Gastroesophageal sphincter (tissue), 4 donors: ENCODE measurements around the gene ALK. TPM values are rescaled to one million over a fixed set of nuclear protein-coding genes. Genes with fewer than 3 reads are reported as not detected.

ENCODE experiments used
- ATAC-seq: fragments of 150-250 bp; one replicate; pipeline ENCODE4 v1.9.1; 2016; ENCODE audit warnings: mild to moderate bottlenecking, moderate library complexity
- H3K27ac ChIP-seq, 4 donors: fragments of 200-600 bp; sonication (generic) in 3 of 4; 1 replicate in 3 of 4; 2 replicates in 1 of 4; pipeline ENCODE4 v1.5.1; 2016 to 2019
- H3K27me3 ChIP-seq: fragments of 200-600 bp; sonication (generic); one replicate; pipeline ENCODE4 v1.5.1; 2019
- H3K36me3 ChIP-seq, 2 donors: fragments of 200-600 bp; sonication (generic); one replicate each; pipeline ENCODE4 v1.5.1; 2019; ENCODE audit warnings: control low read depth in 1 of 2
- H3K4me1 ChIP-seq, 3 donors: fragments of 200-600 bp; sonication (generic); 1 replicate in 2 of 3; 2 replicates in 1 of 3; pipeline ENCODE4 v1.5.1; 2016 to 2019; ENCODE audit warnings: control low read depth in 2 of 3
- H3K4me3 ChIP-seq, 2 donors: fragments of 200-600 bp; sonication (generic); one replicate each; pipeline ENCODE4 v1.5.1; 2019; ENCODE audit warnings: mild to moderate bottlenecking in 1 of 2, moderate library complexity in 1 of 2
- H3K9me3 ChIP-seq, 3 donors: fragments of 200-600 bp; sonication (generic); one replicate each; pipeline ENCODE4 v1.5.1; 2017 to 2019; ENCODE audit warnings: control low read depth in 2 of 3
- CTCF ChIP-seq, 4 experiments: fragments of 200-600 bp in 2 of 4; fragments of 450-650 bp in 2 of 4; sonication (generic) in 1 of 4; IDR thresholded peaks; one replicate each; pipeline ENCODE4 v1.5.1; 2017 to 2019; ENCODE audit warnings: antibody characterized with exemption in 4 of 4, mild to moderate bottlenecking in 2 of 4, moderate library complexity in 2 of 4
- EP300 ChIP-seq: sonication (generic); formaldehyde crosslinking; IDR thresholded peaks from one replicate; pipeline ENCODE4 v1.6.1; 2017; ENCODE audit warnings: antibody characterized with exemption, mild to moderate bottlenecking
- POLR2A ChIP-seq, 2 donors: fragments of 450-650 bp; IDR thresholded peaks; one replicate each; pipeline ENCODE4 v1.6.1; 2017; ENCODE audit warnings: antibody characterized with exemption in 2 of 2, mild to moderate bottlenecking in 2 of 2, moderate library complexity in 1 of 2
- POLR2AphosphoS5 ChIP-seq: sonication (generic); formaldehyde crosslinking; IDR thresholded peaks from one replicate; pipeline ENCODE4 v1.6.1; 2017; ENCODE audit warnings: antibody characterized with exemption
- WGBS, 2 donors: methylation state at CpG; one replicate each; pipeline ENCODE4 v1.1.5; 2018; ENCODE audit warnings: low coverage in 1 of 2; 5-methylcytosine and 5-hydroxymethylcytosine counted together
- total RNA-seq, 4 donors: library from RNA; depleted of rRNA; stranded (reverse); fragments of >200 nt; gene quantifications; one replicate each; pipeline ENCODE4 v1.1.0, GENCODE V29; 2016

The ALK gene
- total RNA-seq, 4 donors from 2014 or later = 0.94 to 1.6 (median 1.1) TPM

DNA sequence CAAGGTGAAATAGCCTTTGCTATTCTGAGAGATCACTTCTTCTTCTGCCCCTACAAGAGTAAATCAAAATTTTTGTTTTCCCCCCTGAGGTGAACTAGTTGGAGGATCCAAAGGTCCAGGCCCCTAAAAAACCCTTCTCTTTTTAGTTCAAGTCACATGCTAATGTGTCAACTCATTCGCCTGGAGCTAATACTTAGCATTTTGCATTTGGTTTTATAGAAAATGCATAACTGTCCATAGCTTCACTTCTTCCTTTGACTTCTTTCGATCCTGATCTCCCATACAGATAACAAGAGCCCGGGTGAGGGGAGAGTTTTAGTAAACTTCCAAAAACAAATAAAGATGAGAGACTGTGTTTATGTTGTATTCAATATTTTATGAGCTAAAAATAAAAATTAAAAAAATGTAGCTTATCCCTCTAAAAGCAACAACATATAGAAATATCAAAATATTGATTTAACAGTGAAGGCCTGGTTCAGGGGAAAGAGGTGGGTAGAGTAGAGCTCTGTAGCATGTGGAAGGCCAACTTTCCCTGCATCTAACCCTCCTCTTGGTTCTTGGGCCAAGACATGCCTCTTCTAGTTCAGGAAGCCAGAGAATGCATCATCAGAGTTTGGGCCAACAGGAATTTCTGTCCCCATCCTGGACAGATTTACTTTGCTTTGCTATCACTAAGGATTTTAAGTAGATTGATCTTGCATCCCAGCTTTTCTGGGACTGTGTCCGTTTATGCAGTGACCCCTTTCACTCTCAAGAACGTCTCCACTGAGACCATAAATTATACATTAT lies 333.8 kb downstream of the ALK start:
- no peak for ATAC-seq
- Histone ChIP-seq H3K27ac (no peak overlapping the region), H3K27me3 (no peaks in the 10 kb centered on the region), H3K36me3 (no peaks in the 10 kb centered on the region), H3K9me3 (no peaks in the 10 kb centered on the region), H3K4me1 (no peaks in the 10 kb centered on the region), H3K4me3 (no peak overlapping the region)
- no peak for TF ChIP-seq POLR2A (IDR thresholded peaks at IDR 0.05)
- WGBS, 2 donors = 72 to 93% methylated on average over 3 to 4 of the region's 5 CpGs

DNA sequence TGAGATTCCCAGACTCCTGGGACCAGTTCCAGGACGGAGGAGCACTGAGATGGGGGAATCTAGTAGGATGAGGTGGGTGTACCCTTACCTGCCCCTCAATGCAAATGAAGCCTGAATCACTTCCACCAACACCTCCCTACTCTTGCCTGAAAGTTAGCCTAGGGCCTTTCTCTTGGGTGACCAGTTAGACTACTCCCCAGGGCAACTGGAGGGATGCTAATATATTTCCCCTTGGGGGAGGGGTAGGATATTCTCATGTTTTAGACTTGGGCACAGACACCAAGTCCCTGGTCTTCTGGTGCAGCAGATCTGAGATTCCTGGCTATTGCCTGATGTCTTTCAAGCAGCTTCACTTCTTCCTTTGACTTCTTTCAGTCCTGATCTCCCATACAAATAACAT lies 334.5 kb downstream of the ALK start:
- Histone ChIP-seq H3K4me3 (no peak overlapping the region), H3K27me3 (no peaks in the 10 kb centered on the region), H3K9me3 (no peaks in the 10 kb centered on the region), H3K27ac (no peak overlapping the region), H3K4me1 (no peaks in the 10 kb centered on the region), H3K36me3 (no peaks in the 10 kb centered on the region)
- no CpG with 5 or more reads among the region's 1 CpG for WGBS, 2 donors
- no peak for TF ChIP-seq CTCF (IDR thresholded peaks at IDR 0.05)
- no peak for TF ChIP-seq POLR2A (IDR thresholded peaks at IDR 0.05)
- TF ChIP-seq EP300 = no peak
- no peak for TF ChIP-seq POLR2AphosphoS5
- no peak for ATAC-seq

GRCh38 chr2:29583548-29584156 lies 337.7 kb downstream of the ALK start:
- Histone ChIP-seq H3K4me3 (no peak overlapping the region), H3K9me3 (no peaks in the 10 kb centered on the region), H3K4me1 (no peaks in the 10 kb centered on the region), H3K36me3 (no peaks in the 10 kb centered on the region), H3K27ac (no peak overlapping the region), H3K27me3 (no peaks in the 10 kb centered on the region)
- 89 to 100% methylated on average over 1 of the region's 1 CpG for WGBS, 2 donors
- ATAC-seq = no peak
- TF ChIP-seq CTCF (IDR thresholded peaks at IDR 0.05) (no peak), POLR2A (IDR thresholded peaks at IDR 0.05) (no peak), POLR2AphosphoS5 (no peak), EP300 (no peak)

DNA sequence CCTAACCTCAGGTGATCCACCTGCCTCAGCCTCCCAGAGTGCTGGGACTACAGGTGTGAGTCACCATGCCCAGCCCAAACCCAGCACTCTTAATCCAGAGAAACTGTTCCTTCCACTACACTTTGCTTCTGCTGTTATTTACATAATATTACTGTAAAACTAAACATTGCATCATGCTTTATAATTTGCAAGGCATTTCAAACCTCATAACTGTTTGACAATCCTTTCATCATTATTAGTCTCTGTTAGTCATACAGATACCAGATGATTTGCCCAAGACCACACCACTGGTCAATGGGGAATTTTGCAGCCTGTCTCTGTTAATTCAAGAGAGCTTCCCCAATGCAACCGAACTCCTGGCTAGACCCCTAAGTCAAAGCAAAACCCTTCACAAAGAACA lies 338.3 kb downstream of the ALK start:
- ATAC-seq = no peak
- Histone ChIP-seq H3K4me3 (no peak overlapping the region), H3K27ac (no peak overlapping the region), H3K27me3 (no peaks in the 10 kb centered on the region), H3K36me3 (no peaks in the 10 kb centered on the region), H3K9me3 (no peaks in the 10 kb centered on the region), H3K4me1 (no peaks in the 10 kb centered on the region)
- WGBS, 2 donors = 57 to 75% methylated on average over 1 of the region's 1 CpG
- TF ChIP-seq POLR2A (IDR thresholded peaks at IDR 0.05) = no peak
- no peak for TF ChIP-seq CTCF (IDR thresholded peaks at IDR 0.05)
- TF ChIP-seq EP300 = no peak
- TF ChIP-seq POLR2AphosphoS5 = no peak

GRCh38 chr2:29582062-29582461 lies 339.3 kb downstream of the ALK start:
- Histone ChIP-seq H3K27ac (no peak overlapping the region), H3K9me3 (no peaks in the 10 kb centered on the region), H3K4me1 (no peaks in the 10 kb centered on the region), H3K36me3 (no peaks in the 10 kb centered on the region), H3K27me3 (no peaks in the 10 kb centered on the region), H3K4me3 (no peak overlapping the region)
- TF ChIP-seq EP300 (no peak), POLR2A (IDR thresholded peaks at IDR 0.05) (no peak), POLR2AphosphoS5 (no peak), CTCF (IDR thresholded peaks at IDR 0.05) (no peak)
- ATAC-seq = no peak
- 58 to 94% methylated on average over 1 to 2 of the region's 2 CpGs for WGBS, 2 donors
